ENCODE data around the gene GJB5.

- TF ChIP-seq POLR2AphosphoS5 (IDR thresholded peaks at IDR 0.05; ENCODE audit: low read depth, low read length), result no peak
- TF ChIP-seq POLR2A (IDR thresholded peaks at IDR 0.05; ENCODE audit: low read depth, low read length), result no peak
Observed at GRCh38 chr1:34726861-34727260, 28.0 kb upstream of the GJB5 start.

Data from GM12891 (cell line).